ENCODE data around the gene HAAO.

The HAAO gene

GRCh38 chr2:42828487-42829425, 36.4 kb upstream of the HAAO start:
- no peak overlapping the region for H3K4me3 ChIP-seq (ENCODE audit: low read depth, low read length)
- peak; percentile 82 for DNase-seq
- no peaks in the 10 kb centered on the region for H3K9me3 ChIP-seq
- TF ChIP-seq CTCF (IDR thresholded peaks at IDR 0.05; ENCODE audit: low read depth, low read length), result peak; percentile 93
- peaks cover 7% of the 10 kb centered on the region for H3K4me1 ChIP-seq
- H3K36me3 ChIP-seq, result no peaks in the 10 kb centered on the region
- H3K27me3 ChIP-seq, result no peaks in the 10 kb centered on the region

DNA sequence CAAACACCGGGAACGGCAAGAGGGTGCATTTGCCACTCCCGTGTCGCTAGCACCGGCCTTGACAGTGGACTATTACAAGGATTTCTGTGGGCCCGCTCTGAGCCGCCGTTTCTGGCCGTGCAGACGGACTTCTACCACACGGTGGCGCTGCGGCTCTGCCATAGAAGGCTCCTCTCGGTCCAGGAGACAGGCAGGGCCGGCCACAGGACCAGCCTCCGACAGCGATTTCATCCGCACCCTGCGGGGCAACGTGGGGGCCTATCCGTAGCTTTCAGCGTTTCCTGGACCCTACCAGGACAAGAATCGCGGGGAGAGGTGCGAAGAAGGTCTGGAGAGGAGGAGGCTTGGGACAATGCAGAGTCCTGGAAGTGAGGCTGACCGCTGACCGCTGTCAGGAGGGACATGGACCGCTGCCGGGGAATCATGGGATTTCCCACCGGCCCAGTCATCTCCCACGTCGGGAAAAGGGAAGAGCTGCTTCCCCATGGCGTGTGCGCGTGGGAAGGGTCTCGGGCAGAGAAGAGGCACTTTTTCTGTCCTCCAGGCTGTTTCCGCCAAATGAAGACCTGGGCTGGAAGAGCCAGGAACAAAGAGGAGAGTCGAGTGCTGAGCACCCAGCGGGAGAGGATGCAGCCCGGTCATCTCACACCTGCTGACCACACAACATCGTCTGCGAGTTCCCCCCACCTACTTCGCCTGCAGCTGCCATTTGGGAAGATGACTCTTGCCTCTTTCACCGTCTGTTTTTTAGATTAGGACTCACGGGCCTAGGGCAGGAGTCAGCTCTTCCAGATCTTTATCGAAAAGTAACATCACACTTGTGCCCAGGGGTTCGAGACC, 35.5 kb upstream of the HAAO start:
- peaks cover 7% of the 10 kb centered on the region for H3K4me1 ChIP-seq
- peak; percentile 90 for TF ChIP-seq CTCF (IDR thresholded peaks at IDR 0.05; ENCODE audit: low read depth, low read length)
- no peaks in the 10 kb centered on the region for H3K27me3 ChIP-seq
- H3K9me3 ChIP-seq, result no peaks in the 10 kb centered on the region
- DNase-seq, result peak; percentile 93
- H3K36me3 ChIP-seq, result no peaks in the 10 kb centered on the region
- H3K4me3 ChIP-seq (ENCODE audit: low read depth, low read length), result peak overlapping the region; percentile 43

DNA sequence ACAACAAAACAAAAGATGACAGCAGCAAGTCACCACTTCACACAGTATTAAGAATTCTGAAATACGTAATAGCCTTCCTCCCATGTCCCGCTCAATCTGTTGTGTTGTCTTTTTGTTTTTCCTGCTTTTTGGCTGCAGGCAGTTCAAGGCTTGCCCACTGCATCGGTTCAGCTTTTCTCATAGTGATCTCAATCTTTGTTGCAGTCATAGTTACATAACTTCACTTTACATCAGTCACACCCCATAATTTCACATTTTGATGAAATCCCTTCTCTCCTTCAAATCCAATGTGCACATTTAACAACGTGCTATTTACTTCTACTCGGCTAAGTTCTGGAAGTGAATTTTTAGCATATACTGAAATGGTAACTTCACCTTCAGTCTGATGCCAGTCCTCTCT, 33.8 kb upstream of the HAAO start:
- Histone ChIP-seq H3K36me3 (no peaks in the 10 kb centered on the region), H3K4me3 (ENCODE audit: low read depth, low read length) (no peak overlapping the region), H3K27me3 (no peaks in the 10 kb centered on the region), H3K4me1 (peaks cover 7% of the 10 kb centered on the region), H3K9me3 (no peaks in the 10 kb centered on the region)
- DNase-seq, result no peak
- no peak for TF ChIP-seq CTCF (IDR thresholded peaks at IDR 0.05; ENCODE audit: low read depth, low read length)

DNA sequence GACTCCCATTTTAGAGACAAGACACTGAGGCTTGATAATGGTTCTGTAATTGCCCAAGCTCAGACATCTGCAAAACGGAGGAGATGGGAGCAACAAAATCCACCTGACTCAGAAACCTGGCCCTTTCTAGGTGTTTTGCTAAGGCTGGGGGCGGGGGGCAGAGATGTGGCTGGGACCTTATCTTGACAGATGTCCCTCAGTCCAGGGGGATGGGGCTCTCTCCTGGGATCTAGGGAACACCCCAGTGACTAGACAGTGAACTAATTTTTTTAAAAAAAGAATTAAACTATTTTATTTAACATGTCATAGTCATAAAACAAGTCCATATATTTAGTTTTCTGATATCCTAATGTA, 32.0 kb upstream of the HAAO start:
- H3K4me3 ChIP-seq (ENCODE audit: low read depth, low read length), result no peak overlapping the region
- TF ChIP-seq CTCF (IDR thresholded peaks at IDR 0.05; ENCODE audit: low read depth, low read length), result no peak
- H3K4me1 ChIP-seq, result peaks cover 7% of the 10 kb centered on the region
- H3K9me3 ChIP-seq, result no peaks in the 10 kb centered on the region
- H3K27me3 ChIP-seq, result no peaks in the 10 kb centered on the region
- no peaks in the 10 kb centered on the region for H3K36me3 ChIP-seq
- no peak for DNase-seq

DNA sequence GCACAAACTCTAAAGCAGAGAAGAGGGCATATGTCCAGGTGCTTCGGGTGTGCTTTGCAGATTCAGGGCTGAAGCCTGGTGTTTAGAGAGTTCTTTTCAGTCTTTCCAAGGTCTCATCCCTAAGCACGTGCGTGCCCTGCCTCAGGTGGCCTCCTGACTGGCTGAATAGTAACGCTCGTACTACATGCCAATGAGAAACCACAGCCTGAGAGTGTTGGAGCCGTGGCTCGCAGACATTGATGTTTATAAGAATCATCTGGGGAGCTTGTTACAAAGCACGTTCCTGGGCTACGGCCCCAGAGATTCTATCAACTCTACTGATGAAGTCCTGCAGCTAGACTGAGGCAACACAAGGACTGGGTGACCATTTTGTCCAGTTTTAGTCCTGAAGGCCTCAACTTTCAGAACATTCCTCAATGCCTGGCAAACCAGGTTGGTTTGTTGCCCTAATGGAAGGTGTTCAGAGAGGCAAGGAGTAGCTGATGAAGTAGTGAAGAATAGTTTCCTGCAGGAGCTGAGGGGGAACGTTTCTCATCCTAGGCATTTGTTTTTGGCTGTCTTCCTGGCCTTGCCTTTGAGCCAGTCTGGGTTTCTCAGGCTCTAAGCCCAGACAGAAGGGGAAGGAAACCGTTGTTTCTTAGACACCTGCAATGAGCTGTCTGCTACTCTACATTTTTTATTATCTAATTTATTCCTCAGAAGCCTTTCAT, 31.5 kb upstream of the HAAO start:
- Histone ChIP-seq H3K9me3 (no peaks in the 10 kb centered on the region), H3K27me3 (no peaks in the 10 kb centered on the region), H3K4me3 (ENCODE audit: low read depth, low read length) (no peak overlapping the region), H3K4me1 (peaks cover 3% of the 10 kb centered on the region; the same call in 1 of the 2 replicates), H3K36me3 (no peaks in the 10 kb centered on the region)
- no peak for TF ChIP-seq CTCF (IDR thresholded peaks at IDR 0.05; ENCODE audit: low read depth, low read length)
- no peak for DNase-seq
